ENCODE data around the gene WDR91.

Gene WDR91

GRCh38 chr7:135150072-135150782, 61.1 kb downstream of the WDR91 start:
- H3K4me3 ChIP-seq = peak overlapping the region in 2 of 7 experiments; percentile 2 to 46
- H3K27ac ChIP-seq = peak overlapping the region in 18 of 21 experiments; percentile 1 to 94 (median 48)

- Histone ChIP-seq H3K4me3 (peak within 1 kb of the TSS; percentile 27 to 46 (median 37)), H3K27ac (peak within 1 kb of the TSS; percentile 58 to 97 (median 87))
These were observed 63.2 kb downstream of the WDR91 start, which contains the start of gene TMEM140 for GRCh38 chr7:135147899-135148721. TMEM140 (plus strand) TSS chr7:135148072; CDS start chr7:135164442, 16,370 bp downstream.

DNA sequence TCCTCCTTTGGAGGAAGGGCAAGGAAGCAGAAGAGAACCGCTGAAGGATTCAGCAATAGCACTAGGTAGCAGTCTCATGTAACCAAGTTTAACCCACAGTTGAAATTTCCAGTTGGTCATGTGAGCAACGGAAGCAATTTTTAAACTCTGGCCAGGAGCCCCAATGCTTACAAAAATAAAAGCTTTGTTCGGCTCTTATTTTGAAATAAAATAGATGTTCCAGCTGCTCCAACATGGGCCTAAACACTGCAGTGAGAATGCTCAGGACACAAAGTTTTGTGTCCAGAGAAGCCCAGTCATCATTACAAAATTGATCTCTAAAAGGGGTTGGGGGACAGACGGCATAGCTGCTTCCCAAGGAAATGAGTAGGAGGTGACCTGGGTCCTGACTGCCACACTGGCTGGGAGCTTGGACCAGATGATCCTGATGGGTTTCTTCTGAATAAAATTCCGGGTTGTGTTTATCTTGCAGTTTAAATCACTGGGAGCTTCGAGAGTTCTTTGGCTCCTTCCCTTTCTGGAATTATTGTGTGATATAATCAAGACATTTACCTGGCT, 63.9 kb downstream of the WDR91 start:
- Histone ChIP-seq H3K4me3 (peak overlapping the region; percentile 27 to 46 (median 37)), H3K27ac (peak overlapping the region; percentile 58 to 97 (median 87))

- no peak overlapping the region for H3K27ac ChIP-seq
- no peak overlapping the region for H3K4me3 ChIP-seq
These were observed 67.2 kb downstream of the WDR91 start for GRCh38 chr7:135143885-135144668.

All from skin epidermis (tissue), 12 donors.